HG03064 (cell line): ENCODE data around the gene DOK5.
A peak's percentile ranks its signal among the peaks of the same experiment; 100 is the strongest.

ENCODE experiments used
- ATAC-seq: cut with Tn5 transposase; IDR thresholded peaks from one replicate; pipeline ENCODE4 v1.9.1; 2021; ENCODE audit warnings: low read depth; ENCODE audit not compliant: unreplicated experiment

The DOK5 gene

DNA sequence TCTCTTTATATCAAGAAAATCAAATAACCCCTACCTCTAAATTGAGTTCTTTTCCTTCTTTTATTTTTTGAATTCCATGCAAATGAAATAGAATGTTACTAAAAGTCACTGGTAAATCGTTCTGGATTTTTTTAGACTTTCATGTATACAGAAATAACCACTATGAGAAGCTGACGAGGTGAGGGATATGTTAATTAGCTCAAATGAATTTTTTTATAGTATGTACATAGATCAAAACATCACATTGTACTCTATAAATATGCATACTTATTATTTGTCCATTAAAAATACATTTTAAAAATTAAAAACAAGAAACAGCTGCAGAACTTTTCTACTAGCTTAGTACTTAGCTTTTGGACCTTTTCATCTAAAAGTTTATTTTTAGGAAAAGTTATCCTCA lies 165.4 kb downstream of the DOK5 start:
- no peak for ATAC-seq

DNA sequence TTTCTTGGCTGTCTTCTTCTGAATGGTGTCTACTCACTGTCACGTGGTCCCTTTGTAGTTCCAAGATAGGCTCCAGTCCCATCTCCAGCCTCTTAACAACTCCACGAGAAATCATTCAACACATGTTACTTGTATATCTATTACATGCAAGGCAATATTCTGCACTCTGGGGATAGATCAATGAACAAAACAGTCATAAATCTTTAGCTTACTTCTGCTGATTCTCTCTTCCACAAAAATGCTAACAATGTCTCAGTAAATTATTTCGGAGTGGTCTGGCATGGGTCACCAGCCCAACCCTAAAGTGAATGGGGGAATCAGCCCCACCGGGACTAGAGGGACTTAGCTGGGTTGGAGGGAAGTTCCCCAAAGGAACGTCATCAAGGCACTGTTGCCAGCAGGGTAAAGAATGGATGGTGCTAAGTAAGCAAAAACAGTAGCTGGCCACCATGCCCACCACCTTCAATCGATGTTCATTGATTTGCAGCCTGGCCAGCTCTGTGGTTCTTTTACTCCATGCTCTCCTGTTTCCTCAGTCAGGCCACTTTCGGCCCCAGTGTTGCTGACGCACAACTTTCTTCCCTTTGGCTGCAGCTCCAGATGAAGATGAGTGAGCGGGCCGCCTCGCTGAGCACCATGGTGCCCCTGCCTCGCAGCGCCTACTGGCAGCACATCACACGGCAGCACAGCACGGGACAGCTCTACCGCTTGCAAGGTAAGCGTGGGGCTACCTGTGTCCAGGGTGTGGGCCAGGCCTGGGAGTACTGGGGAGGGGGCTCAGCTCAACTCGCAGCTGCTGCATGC lies 167.7 kb downstream of the DOK5 start:
- ATAC-seq = no peak

DNA sequence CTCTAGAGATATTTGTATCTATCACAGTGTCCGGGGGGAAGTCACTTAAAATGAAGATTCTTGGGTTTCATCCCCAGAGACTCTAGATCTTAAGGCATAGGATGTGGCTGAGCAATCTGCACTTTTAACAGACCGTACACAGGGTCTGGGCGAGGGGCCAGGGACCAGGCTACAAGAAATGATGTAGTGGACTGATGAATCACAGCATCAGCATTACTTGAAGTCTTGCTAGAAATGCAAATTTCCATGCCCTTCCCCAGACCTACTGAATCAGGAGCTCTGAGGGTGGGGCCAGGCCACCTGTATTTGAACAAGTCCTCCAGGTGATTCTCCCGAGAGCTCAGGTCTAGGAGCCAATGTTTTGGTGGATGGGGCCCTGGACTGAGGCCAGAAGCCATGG lies 168.4 kb downstream of the DOK5 start:
- ATAC-seq = no peak

- no peak for ATAC-seq
Measured at GRCh38 chr20:54645445-54646155, 170.2 kb downstream of the DOK5 start.

DNA sequence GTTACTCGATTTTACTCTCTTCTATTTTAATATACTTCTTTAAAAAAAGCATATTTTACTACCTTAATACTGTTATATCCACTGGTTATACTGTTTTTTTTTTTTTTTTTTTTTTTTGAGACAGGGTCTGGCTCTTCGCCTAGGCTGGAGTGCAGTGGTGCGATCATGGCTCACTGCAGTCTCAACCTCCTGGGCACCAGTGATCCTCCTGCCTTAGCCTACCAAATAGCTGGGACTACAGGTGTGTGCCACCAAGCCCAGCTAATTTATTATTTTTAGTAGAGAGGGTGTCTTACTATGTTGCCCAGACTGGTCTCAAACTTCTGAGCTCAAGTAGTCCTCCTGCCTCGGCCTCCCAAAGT lies 170.7 kb downstream of the DOK5 start:
- no peak for ATAC-seq

DNA sequence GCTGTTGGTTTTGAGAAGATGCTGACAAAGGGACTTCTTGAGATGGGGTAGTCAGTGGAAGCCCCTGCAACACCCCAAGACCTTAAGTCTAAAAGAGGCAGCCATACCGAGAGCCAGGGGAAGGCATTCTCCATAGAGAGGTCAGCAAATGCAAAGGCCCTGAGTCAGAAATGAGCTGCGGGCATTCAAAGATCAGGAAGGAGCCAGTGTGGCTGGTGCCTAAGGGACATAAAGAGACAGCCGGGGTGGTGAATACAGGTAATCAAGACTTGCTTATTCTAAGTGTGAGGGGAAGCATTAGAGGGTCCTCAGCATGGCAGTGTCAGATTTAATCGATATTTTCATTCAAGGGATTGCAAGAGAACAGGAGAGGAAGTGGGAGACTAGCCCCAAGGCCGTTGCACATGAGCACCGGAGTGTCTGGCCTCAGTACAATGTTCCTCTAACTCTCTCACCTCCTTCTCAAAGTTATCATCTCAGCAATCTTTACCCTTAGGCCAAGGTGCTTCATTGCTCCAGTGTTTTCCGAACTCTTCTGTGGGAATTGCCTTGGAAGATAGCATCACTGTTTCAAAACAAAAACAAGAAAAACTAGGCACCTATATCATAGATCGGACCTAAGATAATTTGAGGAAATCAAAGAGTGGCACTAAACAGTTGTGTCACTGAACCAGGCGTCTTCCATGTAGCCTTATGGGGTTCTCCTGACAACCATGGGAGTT lies 173.2 kb downstream of the DOK5 start:
- ATAC-seq = no peak

GRCh38 chr20:54649511-54649962 lies 174.1 kb downstream of the DOK5 start:
- ATAC-seq = no peak

DNA sequence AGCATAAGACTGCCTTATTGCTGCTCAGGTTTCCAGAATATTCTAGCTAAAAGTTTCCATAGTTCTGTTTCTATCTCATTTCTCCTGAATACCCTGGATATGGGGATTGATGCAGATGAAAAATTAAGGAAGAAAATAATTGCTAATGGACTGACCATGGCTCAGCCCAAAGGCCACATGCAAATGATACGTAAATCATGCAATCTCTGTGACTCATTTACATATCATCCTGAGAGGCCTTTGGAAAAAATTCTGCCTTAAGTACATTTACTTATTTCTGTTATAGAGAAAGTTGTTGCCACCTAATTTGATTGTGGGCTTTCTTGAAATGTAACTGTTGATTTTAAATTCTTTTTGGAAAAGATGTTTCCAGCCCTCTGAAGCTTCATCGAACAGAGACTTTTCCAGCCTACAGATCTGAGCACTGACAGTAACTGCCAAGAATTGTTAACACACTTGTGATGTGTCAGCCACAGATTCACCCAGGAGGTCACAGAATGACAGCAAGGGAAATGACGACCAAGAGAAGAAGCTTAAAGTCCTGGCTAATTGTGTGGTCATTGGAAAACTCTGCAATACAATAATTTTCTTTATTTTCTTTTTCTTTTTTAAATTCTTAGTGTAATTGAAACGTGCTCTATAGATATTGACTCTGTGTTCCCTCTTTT lies 174.8 kb downstream of the DOK5 start:
- ATAC-seq = no peak

GRCh38 chr20:54651252-54651651 lies 175.9 kb downstream of the DOK5 start:
- ATAC-seq = no peak

DNA sequence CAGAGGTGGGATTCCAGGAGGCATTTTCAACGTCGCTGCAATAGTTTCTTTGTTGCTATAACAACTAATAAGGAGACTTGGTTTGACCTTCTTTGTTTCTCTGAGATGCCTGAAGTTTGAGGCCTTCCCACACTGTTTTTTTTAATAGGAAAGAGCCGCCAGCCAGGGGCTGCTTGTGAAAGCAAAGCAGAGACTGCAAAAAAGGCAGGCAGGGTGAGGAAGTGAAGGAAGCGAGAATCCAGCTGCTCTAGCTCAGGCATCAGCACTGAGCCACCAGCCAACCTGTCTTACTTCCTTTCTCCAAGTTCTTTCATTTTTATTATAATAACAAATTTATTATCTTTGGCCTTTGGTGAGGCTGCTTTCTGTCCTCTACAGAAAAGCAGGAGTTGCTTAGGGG lies 179.1 kb downstream of the DOK5 start:
- ATAC-seq = no peak

DNA sequence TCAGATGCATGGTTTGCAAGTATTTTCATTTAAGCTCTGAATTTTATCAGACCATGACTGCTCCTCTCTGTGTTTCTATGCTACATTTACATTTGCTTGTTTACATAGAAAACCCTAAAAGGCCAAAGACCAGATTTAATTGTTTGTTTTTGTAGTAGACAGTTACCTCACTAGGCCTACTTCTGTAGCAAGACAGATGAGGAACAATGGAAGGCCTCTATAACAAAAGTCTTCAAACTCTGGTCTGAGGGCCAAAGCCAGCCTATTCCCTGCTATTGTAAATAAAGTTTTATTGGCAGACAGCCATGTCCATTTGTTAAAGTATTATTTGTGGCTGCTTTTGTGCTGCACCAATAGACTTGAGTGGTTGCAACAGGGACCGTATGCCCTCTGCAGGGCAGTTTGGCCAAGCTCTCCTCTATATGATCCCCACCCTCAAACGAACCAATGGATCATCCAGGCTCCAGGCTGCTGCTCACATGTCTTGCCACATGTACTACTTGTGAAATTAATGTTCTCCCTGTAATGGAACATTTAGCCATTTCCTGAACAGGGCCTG lies 182.0 kb downstream of the DOK5 start:
- ATAC-seq = no peak

GRCh38 chr20:54658525-54658924 lies 183.1 kb downstream of the DOK5 start:
- ATAC-seq = no peak

GRCh38 chr20:54661265-54661664 lies 185.9 kb downstream of the DOK5 start:
- no peak for ATAC-seq

- ATAC-seq = no peak
Measured at GRCh38 chr20:54661880-54662465, 186.6 kb downstream of the DOK5 start.

GRCh38 chr20:54665812-54666211 lies 190.4 kb downstream of the DOK5 start:
- no peak for ATAC-seq

GRCh38 chr20:54668271-54669039 lies 193.1 kb downstream of the DOK5 start:
- ATAC-seq = peak; percentile 70

- ATAC-seq = no peak
Measured at GRCh38 chr20:54669040-54669363, 193.6 kb downstream of the DOK5 start.

DNA sequence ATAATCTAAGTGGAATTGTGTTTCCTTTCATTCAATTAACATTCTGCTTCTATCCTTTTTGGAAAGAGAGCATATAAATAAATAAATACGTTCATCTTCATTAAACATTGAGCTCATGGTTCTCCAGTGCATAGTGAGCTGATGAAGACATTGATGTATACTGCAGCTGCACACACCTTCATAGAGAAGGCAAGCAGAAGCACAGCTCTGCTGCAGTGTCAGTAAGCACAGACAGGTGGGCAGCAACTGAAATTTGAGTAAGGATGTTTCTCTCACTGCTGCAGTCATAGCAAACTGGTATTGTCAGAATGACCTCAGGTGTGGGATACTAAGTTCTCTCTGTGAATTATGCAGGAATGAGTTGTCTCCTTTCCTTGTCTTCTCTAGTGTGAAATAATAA lies 202.9 kb downstream of the DOK5 start:
- ATAC-seq = no peak

DNA sequence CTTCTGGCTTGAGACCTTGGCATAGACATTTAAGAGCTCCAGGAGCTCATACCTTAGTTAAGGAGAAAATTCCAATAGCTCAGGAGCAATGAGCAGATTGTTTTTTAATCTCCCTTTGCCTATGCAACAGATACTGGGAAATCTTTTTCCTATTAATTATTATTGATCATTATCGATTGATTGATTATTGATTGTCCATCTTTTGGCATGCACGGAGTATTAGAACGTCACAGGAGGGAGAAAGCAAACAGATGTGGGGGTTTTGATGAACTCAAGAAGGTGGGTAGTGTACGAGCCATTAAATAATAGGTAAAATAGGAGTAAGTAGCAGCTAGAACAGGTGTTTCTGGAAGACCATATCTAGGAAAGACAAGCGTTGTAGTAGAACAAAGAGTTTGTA lies 205.0 kb downstream of the DOK5 start:
- no peak for ATAC-seq
